Urinary bladder (tissue), 4 donors: Measurements from ENCODE around the gene HIGD1A. TPM values are rescaled to one million over a fixed set of nuclear protein-coding genes. Genes with fewer than 3 reads are reported as not detected.
A peak's percentile ranks its signal among the peaks of the same experiment; 100 is the strongest.

Experiments
- DNase-seq: peaks from one replicate; pipeline ENCODE4 v3.0.0-alpha.2; 2015; ENCODE audit errors: extremely low spot score
- H3K27ac ChIP-seq: one replicate; pipeline ENCODE4 v1.5.1; 2013; ENCODE audit warnings: low read depth, mild to moderate bottlenecking, moderate library complexity
- H3K36me3 ChIP-seq: one replicate; pipeline ENCODE4 v1.6.1; 2013; ENCODE audit warnings: mild to moderate bottlenecking, moderate library complexity; ENCODE audit not compliant: insufficient read depth
- H3K4me1 ChIP-seq: one replicate; pipeline ENCODE4 v1.6.1; 2013; ENCODE audit warnings: mild to moderate bottlenecking, moderate library complexity; ENCODE audit not compliant: insufficient read depth
- H3K4me3 ChIP-seq: one replicate; pipeline ENCODE4 v1.5.1; 2013; ENCODE audit warnings: low read depth, low read length
- WGBS: extraction: QIAGEN DNeasy Blood & Tissue Kit; methylation state at CpG from one replicate; pipeline ENCODE4 v1.1.7; 2013; 5-methylcytosine and 5-hydroxymethylcytosine counted together
- polyA plus RNA-seq: library from polyadenylated mRNA; stranded (reverse); fragments of 200-250 nt; gene quantifications from one replicate; pipeline ENCODE4 v1.2.3, GENCODE V29; 2013
- total RNA-seq: library from RNA; depleted of rRNA; stranded (reverse); fragments of >200 nt; gene quantifications from one replicate; pipeline ENCODE4 v1.2.3, GENCODE V29; 2014
- donor health status: healthy with polysubstance abuse.
- donor health status: healthy.

Gene HIGD1A
- 144 TPM for total RNA-seq
- 207 TPM for polyA plus RNA-seq

DNA sequence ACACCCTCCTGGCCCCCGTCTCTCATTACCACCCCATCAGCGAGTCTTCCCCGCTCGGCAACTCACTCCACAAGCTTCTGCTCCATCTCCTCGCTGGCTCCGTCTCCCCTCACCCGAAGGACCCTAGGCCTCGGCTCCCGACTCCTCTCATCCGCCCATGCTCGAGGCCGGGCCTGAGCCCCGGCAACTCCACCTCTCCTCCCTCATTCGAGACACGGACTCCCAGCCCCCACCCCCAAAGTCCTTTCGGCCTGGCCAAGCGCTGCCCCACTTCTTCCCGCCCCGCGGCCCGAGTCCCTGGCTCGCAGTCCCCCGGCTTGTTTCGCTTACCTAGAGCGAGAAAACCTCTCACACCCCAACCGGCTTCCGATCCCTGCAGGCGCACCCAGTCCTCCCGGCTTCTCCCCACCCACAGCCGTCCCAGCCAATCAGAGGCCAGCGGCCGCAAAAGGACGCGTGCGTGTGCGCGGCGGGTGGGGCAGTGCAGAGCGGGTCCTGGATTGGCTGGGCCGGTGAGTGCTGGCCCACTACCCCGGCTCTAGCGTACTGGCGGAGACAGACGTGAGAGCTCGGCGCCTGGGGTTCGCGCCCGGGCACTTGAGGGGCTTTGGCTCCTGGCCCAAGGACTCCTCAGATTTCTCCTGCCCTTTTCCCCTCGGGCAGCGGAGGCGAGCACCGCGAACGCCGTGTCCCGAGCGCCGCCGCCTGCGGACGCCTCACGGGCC, at the start of gene HIGD1A:
Gene HIGD1A, minus strand, starts transcription at position 385 of the 725 bp plus-strand sequence. CDS start 10,237 bp downstream, outside the sequence.
- H3K36me3 ChIP-seq, result no peaks in the 10 kb centered on the region
- H3K4me1 ChIP-seq, result no peaks in the 10 kb centered on the region
- H3K27ac ChIP-seq, result peak within 1 kb of the TSS; percentile 93
- WGBS, result under 1% methylated on average over 63 of the region's 63 CpGs
- H3K4me3 ChIP-seq, result peak within 1 kb of the TSS; percentile 79
- peak; percentile 93 for DNase-seq

DNA sequence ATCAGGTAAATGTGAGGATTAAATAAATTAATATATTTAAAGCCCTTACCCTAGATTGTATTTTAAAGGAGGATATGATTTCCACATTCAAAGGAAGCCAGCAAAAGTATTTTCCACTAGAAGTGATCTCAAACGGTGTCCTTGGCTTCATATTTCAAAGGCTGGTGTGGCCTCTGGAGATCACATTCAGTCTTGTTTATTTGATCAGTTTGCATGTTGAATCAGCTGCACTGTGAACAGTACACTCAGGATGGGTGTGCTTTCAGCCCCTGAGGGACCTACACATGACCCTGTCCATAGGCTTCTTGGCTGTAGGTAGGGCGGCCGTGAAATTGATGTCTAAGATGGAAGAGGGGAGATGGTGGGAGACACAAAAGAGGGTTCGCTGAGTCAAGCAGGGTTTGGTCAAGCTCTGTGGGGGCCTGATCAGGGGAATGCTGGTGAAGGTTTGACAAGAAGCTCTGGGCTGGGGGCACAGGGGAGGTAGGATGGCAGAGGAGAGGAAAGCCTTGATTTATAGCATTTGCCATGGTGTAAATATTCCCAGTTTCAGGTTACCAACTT, 49.5 kb upstream of the HIGD1A start:
- no peak overlapping the region for H3K27ac ChIP-seq
- H3K4me3 ChIP-seq, result no peak overlapping the region
- 76% methylated on average over 4 of the region's 4 CpGs for WGBS
- no peak for DNase-seq
- H3K4me1 ChIP-seq, result no peaks in the 10 kb centered on the region
- H3K36me3 ChIP-seq, result no peaks in the 10 kb centered on the region

DNA sequence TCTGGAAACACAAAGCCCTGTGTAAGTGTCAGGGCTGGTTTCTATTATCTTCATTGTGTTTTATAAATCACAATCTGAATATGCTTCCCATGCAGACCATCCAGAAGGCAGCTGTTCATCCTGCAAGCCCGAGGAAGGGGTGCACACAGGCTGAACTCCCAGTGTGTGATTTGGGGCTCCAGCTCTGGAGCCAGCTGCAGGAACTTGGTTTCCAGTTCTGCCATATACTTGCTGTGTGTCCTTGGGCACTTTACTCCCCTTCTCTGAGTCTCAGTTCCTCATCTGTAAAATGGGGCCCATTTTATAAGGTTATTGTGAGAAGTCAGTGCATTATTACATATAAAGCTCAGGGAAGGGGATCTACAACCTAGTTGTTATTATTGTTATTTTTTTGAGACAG, 48.8 kb upstream of the HIGD1A start:
- H3K4me1 ChIP-seq, result no peaks in the 10 kb centered on the region
- 53% methylated on average over 1 of the region's 1 CpG for WGBS
- H3K27ac ChIP-seq, result no peak overlapping the region

DNA sequence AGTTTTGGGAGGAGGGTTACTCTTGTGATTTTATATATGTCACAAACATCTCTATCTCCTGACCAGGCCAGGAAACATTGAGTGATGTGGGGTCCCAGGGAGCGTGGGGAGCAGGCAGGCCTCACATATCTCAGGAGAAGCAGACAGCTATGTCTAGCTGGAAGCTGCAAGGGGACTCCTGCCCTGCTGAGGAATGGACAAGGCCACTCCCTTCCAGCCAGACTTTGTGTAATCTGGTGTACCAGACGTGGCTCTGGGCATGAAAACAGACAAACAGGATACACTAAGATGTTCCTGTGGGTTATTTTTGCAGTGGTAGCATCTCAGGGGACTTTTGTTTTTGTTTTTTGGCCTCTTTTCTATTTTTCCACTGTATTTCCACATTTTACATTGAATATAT, 48.2 kb upstream of the HIGD1A start:
- no peak for DNase-seq
- Histone ChIP-seq H3K27ac (no peak overlapping the region), H3K4me1 (no peaks in the 10 kb centered on the region), H3K36me3 (no peaks in the 10 kb centered on the region), H3K4me3 (no peak overlapping the region)
- WGBS, result 42% methylated on average over 2 of the region's 2 CpGs

More for the DNA sequence above, 48.8 kb upstream of the HIGD1A start:
- no peak for DNase-seq
- Histone ChIP-seq H3K4me3 (no peak overlapping the region), H3K36me3 (no peaks in the 10 kb centered on the region)

DNA sequence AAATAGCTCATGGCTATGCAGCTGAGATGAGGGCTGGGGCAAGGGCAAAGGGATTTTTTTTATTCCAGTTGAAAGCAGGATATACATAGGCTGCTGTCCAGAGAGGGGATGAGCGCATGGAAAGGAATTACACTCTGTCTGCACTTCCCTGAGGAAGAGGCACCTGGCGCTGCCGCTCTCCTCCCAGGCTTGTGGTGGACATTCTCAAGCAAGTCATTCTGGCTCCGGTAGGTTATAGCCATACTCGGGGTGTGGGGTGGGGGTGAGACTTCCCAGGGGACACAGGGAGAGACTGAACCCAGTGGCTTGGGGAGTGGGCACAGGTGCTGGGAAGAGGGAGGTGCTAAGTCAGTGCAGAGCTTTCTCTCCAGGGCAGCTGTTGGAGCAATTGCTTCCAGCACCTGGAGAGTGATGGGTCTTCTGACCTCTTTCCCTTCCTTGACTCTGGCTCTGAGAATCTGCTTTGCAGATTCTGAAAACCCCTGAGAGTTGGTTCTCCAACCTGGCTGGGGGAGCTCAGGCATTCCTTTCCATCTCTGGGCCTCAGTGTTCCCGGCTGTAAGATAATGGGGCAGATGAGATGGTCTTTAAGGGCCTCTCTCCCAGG, 47.0 kb upstream of the HIGD1A start:
- Histone ChIP-seq H3K36me3 (no peaks in the 10 kb centered on the region), H3K27ac (no peak overlapping the region), H3K4me1 (no peaks in the 10 kb centered on the region), H3K4me3 (no peak overlapping the region)
- DNase-seq, result no peak
- WGBS, result 87% methylated on average over 6 of the region's 6 CpGs

DNA sequence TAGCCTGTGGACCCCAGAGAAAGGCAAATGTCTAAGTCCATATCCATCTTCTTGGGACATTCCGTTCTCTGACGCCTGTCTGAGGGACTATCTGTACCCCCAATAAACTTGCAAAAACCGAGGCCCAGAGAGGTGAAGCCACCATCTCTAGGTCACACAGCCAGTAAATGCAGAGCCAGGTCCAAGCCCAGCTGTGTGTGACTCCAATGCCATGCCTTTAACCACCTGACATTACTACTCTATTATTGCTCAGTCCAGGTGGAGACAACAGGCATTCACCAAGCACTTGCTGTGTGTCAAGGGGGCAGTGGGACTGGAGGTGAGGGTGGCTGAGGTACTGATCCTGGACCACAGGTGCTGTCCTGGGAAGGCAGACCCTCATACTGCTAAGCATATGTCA, 46.0 kb upstream of the HIGD1A start:
- Histone ChIP-seq H3K4me1 (no peaks in the 10 kb centered on the region), H3K4me3 (no peak overlapping the region), H3K27ac (no peak overlapping the region), H3K36me3 (no peaks in the 10 kb centered on the region)
- WGBS, result 93% methylated on average over 3 of the region's 3 CpGs
- DNase-seq, result no peak

DNA sequence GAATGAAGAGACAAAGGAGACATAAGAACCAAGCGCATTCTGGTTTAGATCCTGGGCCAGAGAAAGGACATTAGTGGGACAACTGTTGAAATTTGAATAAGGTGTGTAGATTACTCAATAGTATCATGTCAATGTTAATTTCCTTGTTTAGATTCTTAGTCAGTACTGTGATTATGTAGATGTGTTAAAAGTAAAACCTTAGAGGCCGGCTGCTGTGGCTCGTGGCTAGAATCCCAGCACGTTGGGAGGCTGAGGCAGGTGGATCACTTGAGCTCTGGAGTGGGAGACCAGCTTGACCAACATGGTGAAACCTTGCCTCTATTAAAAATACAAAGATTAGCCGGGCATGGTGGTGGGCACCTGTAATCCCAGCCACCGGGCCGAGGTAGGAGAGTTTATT, 44.7 kb upstream of the HIGD1A start:
- no peaks in the 10 kb centered on the region for H3K36me3 ChIP-seq
- no peak for DNase-seq
- H3K27ac ChIP-seq, result no peak overlapping the region
- H3K4me1 ChIP-seq, result no peaks in the 10 kb centered on the region
- WGBS, result 97% methylated on average over 7 of the region's 7 CpGs
- H3K4me3 ChIP-seq, result no peak overlapping the region

DNA sequence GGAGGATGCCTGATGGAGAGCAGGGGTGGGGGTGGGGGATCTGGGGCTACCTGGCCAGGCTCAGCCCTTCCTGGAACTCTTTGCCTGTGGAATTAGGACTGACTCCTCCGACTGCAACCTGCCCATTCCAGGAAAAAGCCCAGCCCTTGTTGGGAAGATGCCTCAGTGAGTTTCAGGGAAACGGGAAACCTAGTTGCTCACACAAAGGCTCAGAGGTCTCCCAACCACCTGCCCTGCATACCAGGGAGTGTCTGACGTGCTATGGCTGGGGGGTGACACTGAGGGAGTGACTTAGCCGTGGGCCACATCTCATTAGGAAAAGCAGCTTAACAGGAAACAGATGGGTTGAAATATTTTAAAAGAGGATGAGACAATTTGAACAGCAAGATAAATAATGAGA, 43.4 kb upstream of the HIGD1A start:
- WGBS, result 61% methylated on average over 4 of the region's 4 CpGs
- no peak overlapping the region for H3K27ac ChIP-seq
- no peaks in the 10 kb centered on the region for H3K36me3 ChIP-seq
- H3K4me1 ChIP-seq, result no peaks in the 10 kb centered on the region
- DNase-seq, result no peak
- no peak overlapping the region for H3K4me3 ChIP-seq

DNA sequence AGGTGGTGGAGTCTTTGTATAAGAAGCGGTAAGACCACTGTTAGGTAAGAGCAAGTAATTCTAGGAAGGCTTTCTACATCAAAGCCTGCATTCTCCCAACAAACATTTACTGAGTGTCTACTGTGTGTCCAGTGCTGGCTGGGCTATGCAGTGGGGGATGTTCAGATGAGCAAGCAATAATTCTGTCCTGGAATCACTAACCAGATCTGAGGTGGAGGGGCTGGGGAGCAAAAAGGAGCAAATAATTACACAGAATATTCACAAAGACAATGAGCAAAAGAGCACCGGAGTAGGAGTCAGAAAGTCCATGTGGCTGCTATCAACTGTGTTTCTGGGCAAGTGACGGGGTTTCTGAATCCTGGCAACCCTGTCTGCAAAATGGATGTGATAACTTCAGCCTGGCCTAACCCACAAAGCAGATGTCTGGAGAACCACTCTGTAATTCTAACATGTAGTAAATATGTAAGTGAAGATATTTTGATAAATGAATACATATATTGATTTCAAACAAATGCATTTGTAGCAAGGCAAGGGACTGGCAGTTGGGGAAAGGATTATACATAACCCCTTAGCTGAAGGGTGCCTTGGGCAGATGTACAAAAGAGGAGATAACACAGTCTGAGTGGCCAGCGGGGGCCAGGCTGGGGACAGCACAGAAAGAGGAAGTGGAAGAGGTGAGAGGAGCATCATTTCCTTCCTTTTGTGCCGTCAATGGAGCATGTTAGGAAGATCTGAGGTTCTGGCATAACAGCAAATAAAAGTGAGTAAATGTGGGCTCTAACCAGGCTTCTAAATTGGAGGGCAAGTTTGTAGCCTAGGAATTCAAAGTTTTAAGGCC, 42.6 kb upstream of the HIGD1A start:
- H3K36me3 ChIP-seq, result no peaks in the 10 kb centered on the region
- no peaks in the 10 kb centered on the region for H3K4me1 ChIP-seq
- no peak overlapping the region for H3K4me3 ChIP-seq
- WGBS, result 38% methylated on average over 5 of the region's 5 CpGs
- no peak overlapping the region for H3K27ac ChIP-seq
- DNase-seq, result no peak

DNA sequence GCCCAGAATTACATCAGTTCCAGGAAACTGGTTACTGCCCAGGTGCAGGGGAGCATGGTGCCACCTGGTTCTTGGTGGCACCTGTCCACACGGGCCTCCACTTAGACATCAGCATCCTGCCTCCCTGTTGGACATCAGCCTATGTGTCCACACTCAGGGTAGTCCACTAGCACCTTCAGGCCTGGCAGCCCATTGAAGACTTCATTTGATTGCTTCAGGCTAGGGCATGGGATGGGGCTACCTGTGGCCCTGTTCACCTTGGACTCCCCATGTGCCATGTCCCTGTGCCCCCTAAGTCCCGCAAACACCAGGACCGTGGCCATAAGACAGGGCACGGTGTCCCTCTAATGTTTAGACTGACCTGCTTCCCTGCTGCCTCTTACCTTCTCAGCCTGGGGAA, 40.5 kb upstream of the HIGD1A start:
- Histone ChIP-seq H3K27ac (no peak overlapping the region), H3K36me3 (no peaks in the 10 kb centered on the region), H3K4me1 (no peaks in the 10 kb centered on the region), H3K4me3 (no peak overlapping the region)
- no peak for DNase-seq
- WGBS, result 84% methylated on average over 4 of the region's 4 CpGs

DNA sequence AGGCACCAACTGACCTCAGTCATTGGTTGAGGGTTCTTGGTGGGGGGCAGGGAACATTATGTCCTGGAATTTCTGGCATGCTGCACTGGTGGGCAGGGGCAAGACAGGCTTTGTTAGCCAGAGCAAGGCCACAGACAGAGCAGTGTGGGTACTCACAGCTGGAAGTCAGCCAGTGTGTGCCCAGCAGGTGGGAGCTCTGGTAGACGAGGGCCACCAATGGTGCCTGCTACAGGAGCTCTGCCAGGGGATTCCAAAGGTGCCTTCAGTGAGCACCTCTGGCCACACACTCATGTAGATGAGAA, 40.1 kb upstream of the HIGD1A start:
- Histone ChIP-seq H3K4me3 (no peak overlapping the region), H3K27ac (no peak overlapping the region), H3K36me3 (no peaks in the 10 kb centered on the region), H3K4me1 (no peaks in the 10 kb centered on the region)
- no peak for DNase-seq
- WGBS, result 83% methylated on average over 1 of the region's 1 CpG

DNA sequence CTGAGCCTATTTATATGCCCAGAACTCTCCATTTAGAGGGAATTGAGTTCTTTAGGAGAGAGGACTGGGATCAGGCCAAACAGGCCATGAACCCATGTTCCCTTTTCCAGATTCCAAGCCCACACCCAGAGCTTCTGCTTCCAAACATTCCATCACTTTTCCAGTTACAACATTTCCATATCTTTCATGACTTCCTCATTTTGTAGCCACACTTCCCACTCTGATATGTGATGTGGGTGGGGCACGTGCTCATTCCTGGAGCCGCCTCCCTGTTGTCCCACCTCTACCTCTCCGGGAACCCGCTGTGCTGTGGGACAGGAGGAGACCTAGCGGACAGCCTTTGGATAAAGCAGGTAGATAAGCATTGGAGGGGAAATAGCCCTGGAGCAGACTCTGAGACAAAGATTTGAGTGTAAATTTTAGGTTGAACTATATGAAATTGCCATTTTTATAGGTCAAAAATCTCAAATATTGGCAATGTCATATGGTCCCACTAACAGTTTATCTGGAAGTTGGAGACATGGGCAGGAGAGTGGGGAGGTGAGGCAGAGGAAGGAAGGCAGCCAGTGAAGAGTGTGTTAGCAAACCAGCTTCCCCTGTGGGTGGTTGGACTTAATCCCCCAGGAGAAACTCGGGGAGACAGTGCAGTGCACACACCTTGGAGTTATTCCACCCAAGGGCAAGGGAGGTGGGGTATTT, 39.6 kb upstream of the HIGD1A start:
- no peaks in the 10 kb centered on the region for H3K4me1 ChIP-seq
- no peak for DNase-seq
- H3K36me3 ChIP-seq, result no peaks in the 10 kb centered on the region
- no peak overlapping the region for H3K4me3 ChIP-seq
- no peak overlapping the region for H3K27ac ChIP-seq
- WGBS, result 66% methylated on average over 6 of the region's 6 CpGs

DNA sequence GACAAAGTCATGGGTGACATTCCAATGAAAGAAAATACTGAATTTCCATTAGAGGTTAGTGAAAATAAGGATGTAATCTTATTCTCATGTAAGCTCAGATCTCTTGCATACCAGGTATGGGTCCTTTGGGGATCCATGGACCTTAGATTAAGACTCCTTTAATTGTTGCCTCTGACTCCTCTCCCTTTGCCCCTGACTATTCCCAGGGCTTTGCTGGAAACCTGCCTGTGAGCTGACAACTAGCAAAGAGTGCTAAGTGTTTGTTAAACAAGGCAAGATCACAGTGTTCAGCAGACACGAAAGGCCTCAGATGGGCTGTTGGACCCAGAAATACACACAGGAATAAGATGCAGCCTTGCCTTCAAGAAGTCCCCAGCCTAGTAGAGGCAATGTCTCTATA, 37.0 kb upstream of the HIGD1A start:
- no peak overlapping the region for H3K4me3 ChIP-seq
- H3K4me1 ChIP-seq, result no peaks in the 10 kb centered on the region
- no peak overlapping the region for H3K27ac ChIP-seq
- no peak for DNase-seq
- 70% methylated on average over 1 of the region's 1 CpG for WGBS
- no peaks in the 10 kb centered on the region for H3K36me3 ChIP-seq
